ENCODE data around the gene C11orf97. TPM values are rescaled to one million over a fixed set of nuclear protein-coding genes. Genes with fewer than 3 reads are reported as not detected.

Gene C11orf97
- total and polyA plus RNA-seq, 2 donors (not counting 3 experiments of a cell fraction or from before 2014, with no cell fraction given), result not detected

DNA sequence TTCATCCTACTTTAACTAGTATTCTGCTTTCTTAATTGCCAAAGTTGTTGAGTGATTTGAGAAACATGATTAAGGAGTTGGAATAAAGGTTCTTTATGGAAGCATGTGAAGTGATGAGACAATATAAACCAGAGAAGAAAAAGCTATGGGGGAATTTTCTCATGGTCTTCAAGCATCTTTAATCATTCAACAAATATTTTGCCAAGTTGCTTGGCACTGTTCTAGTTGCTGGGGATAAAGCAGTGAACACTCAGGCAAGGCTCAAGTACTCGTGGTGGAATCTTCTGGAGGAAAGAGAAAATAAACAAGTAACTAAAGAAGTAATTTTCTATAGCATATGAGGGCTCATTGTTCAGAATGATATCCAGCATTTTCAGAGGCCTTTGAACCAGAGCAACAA is 45.7 kb downstream of the C11orf97 start:
- BruUV-seq (replicated peaks), result no TSS peak
- no peak for DNase-seq (ENCODE audit: low read depth, low spot score)

More for the DNA sequence above, 45.7 kb downstream of the C11orf97 start:
- H4K20me1 ChIP-seq (replicated peaks; ENCODE audit: control insufficient read depth, extremely low read depth, insufficient read depth, low read length), result no peaks in the 10 kb centered on the region
- H3K79me2 ChIP-seq (ENCODE audit: control insufficient read depth, insufficient read depth, low read length), result no peaks in the 10 kb centered on the region
- H3K27me3 ChIP-seq (ENCODE audit: control insufficient read depth in 2 of 2, insufficient read depth in 2 of 2, low read length in 2 of 2), result no peaks in the 10 kb centered on the region
- H2AFZ ChIP-seq (ENCODE audit: low read depth, low read length), result no peak overlapping the region
- no peak overlapping the region for H3K27ac ChIP-seq (ENCODE audit: insufficient read depth, low read depth, low read length)
- no peaks in the 10 kb centered on the region for H3K9me1 ChIP-seq (replicated peaks; ENCODE audit: control insufficient read depth, extremely low read depth, insufficient read depth, low read length)
- TF ChIP-seq MAX (IDR thresholded peaks at IDR 0.05; ENCODE audit: insufficient read depth, insufficient read length), result no peak
- no peak for TF ChIP-seq EZH2 (IDR thresholded peaks at IDR 0.05; ENCODE audit: borderline replicate concordance, low read depth, low read length, severe bottlenecking)
- TF ChIP-seq GATA2 (IDR thresholded peaks at IDR 0.05; ENCODE audit: insufficient read depth, insufficient read length, low read depth, low read length), result no peak
- no peak for TF ChIP-seq JUN (IDR thresholded peaks at IDR 0.05; ENCODE audit: borderline replicate concordance, insufficient read depth, insufficient read length, low read depth)
- no peak for TF ChIP-seq POLR2AphosphoS5 (IDR thresholded peaks at IDR 0.05; ENCODE audit: insufficient read depth, low read depth, low read length)
- TF ChIP-seq MYC (IDR thresholded peaks at IDR 0.05; ENCODE audit: low read depth, low read length), result no peak
- no peak for TF ChIP-seq FOS (IDR thresholded peaks at IDR 0.05; ENCODE audit: borderline replicate concordance, insufficient read depth, low read length)
- TF ChIP-seq CTCF (IDR thresholded peaks at IDR 0.05; ENCODE audit: extremely low read depth in 1 of 2, insufficient read depth in 1 of 2, low read depth in 1 of 2, low read length in 2 of 2), result no peak
- no peak for TF ChIP-seq POLR2A (IDR thresholded peaks at IDR 0.05; ENCODE audit: low read depth, low read length)
- POLR2A ChIA-PET, result no interaction called here
- H3K4me3 ChIP-seq (replicated peaks in 1 of 3; ENCODE audit: insufficient read depth in 1 of 3, low read depth in 1 of 3, low read length in 3 of 3), result no peak overlapping the region
- no peak overlapping the region for H3K9ac ChIP-seq (replicated peaks; ENCODE audit: extremely low read depth, insufficient read depth, low read length)
- no peaks in the 10 kb centered on the region for H3K36me3 ChIP-seq (ENCODE audit: control insufficient read depth in 2 of 2, extremely low read depth in 1 of 2, insufficient read depth in 2 of 2, low read length in 2 of 2)
- no peak for FAIRE-seq
- intact Hi-C loops (cut with micrococcal nuclease) (no loop called here), dilution Hi-C loops (cut with MboI; ENCODE audit: extremely low pct_ligation_motif_present, low sequenced_read_pairs) (no loop called here)
- peaks cover 5% of the 10 kb centered on the region for H3K4me1 ChIP-seq (ENCODE audit: control insufficient read depth, extremely low read depth, insufficient read depth, low read length)
- no peaks in the 10 kb centered on the region for H3K9me3 ChIP-seq (replicated peaks; ENCODE audit: control insufficient read depth, insufficient read depth, low read length)
- H3K4me2 ChIP-seq (ENCODE audit: insufficient read depth, low read length), result no peak overlapping the region
- CTCF ChIA-PET, result no interaction called here
